M059J (cell line): Measurements from ENCODE around the gene XRCC2. TPM values are rescaled to one million over a fixed set of nuclear protein-coding genes. Genes with fewer than 3 reads are reported as not detected.
A peak's percentile ranks its signal among the peaks of the same experiment; 100 is the strongest.
"Not testable (repeated sequence)": the region's sequence is repeated elsewhere in the genome, so short reads cannot be mapped to it uniquely, and the experiment has no call there.

Source experiments
- DNase-seq: peaks from one replicate; pipeline ENCODE4 v3.0.0-alpha.2; 2012; ENCODE audit warnings: low read depth
- total RNA-seq: library from RNA; depleted of rRNA; stranded (reverse); fragments of >200 nt; shearing (Covaris generic); gene quantifications from 2 replicates; pipeline ENCODE4 v1.2.3, GENCODE V29; 2014; rRNA removed

Gene XRCC2
- 9.4 and 11.2 TPM in 2 replicates for total RNA-seq

DNA sequence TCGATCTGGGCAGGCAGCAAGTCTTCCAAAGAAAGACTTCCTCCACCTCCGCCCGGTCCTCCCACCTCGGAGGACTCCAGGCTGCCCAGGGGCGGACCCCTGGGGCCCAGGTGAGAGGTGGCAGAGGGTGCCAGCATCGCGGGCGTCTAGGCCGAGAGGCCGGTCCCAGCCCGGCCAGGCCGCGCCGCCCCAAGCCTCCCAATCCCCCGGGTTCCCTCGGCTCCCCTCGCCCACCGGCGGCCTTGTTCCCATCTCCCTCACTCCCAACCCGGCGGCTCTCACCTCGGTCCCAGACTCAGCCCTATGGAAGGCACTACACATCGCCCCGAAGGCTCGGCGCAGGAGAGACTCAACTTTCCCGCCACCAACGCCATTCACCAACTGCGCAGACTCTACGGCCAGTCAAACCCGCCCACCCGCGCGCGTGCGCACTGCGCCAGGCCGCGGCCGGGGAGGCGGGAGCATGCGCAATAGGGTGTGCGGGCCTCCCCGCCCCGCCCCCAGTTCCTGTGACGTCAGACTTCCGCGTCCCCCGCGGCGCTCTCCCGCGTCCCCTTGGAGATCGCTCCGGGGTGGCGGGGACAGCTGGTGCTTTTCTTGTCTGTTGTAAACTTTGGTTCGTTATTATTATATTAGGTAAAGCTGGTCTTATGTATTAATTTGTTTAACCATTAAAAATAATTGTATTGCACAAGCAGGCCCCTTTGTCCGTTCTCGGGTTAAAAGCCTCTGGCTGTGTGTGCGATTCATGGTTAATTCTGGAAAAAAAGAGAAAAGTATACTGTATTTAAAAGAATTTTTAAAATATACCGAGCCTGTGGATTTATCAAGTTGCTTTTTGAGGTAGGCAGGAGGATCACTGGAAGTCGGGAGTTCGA, at the start of gene XRCC2:
XRCC2 (minus strand) TSS at position 383 of the 878 bp plus-strand sequence; CDS start at position 321, 62 bp downstream.
- peak; percentile 90 for DNase-seq

- no peak for DNase-seq
These were observed 47.4 kb upstream of the XRCC2 start for GRCh38 chr7:152723364-152723763.

GRCh38 chr7:152712412-152713042, 36.6 kb upstream of the XRCC2 start:
- not testable (repeated sequence) for DNase-seq

DNA sequence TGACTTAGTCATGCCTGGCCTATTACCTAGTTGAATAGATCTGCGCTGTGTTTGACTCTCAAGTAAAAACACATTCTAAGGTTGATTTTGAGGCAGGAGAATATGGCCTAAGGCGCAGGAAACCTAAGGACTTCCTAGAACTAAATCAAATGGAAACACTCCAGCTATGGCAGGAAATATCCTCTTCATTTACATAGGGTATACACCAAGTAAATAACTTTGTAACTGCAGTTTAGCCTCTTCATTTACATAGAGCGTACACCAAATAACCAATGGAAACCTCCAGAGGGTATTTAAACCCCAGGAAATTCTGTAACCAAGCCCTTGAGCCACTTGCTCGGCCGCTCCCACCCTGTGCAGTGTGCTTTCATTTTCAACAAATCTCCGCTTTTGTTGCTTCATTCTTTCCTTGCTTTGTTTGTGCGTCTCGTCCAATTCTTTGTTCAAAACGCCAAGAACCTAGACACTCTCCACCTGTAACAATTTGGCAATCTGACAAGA, 35.6 kb upstream of the XRCC2 start:
- DNase-seq = no peak

- DNase-seq = no peak
These were observed 34.2 kb upstream of the XRCC2 start for GRCh38 chr7:152710153-152710442.

GRCh38 chr7:152709287-152710152, 33.6 kb upstream of the XRCC2 start:
- peak; percentile 84 for DNase-seq

DNA sequence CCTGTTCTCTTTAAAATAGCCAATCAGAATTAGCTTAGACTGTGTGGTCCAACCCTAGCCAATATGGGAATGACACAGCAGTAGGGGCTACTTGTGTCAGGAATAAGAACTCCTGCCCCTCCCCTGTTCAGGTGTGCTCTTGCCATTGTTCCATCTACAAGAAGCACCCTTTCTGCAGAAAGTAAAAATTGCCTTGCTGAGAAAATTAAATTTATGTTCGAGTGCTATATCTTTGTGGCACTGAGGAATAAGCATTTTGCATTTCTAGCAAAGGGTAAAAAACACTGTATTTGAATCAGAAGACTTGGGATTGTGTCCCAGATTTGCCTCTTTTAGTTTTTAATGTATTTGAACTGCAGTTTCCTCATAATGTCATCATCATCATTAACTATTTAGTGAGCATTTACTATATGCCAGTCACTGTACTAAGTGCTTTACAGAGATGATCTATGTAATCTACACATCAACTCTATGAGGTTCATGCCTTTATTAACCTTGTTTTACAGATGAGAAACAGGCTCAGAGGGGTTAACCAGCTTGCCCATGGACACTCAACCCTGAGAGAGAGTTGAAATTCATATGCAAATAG, 28.9 kb upstream of the XRCC2 start:
- DNase-seq = no peak

DNA sequence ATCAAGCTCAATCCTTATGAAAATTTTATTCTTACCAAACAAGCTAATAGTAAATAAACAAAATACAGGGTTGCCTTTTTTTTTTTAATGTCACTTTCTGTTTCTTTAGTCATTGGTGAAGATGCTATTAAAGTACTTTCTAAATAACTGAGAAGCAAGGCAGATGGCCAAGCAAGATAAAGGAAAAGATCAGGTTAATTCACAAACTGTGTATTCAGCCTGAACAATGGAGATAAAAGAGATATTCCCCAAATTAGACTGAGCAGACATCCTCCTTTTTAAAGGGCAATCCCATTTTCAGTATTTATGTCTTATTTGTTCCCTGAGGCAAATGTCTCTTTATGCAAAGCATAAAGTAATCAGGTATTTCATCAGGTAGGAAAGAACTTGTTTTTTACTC, 23.1 kb upstream of the XRCC2 start:
- DNase-seq = peak; percentile 41

GRCh38 chr7:152697268-152697974, 21.5 kb upstream of the XRCC2 start:
- DNase-seq = not testable (repeated sequence)

- not testable (repeated sequence) for DNase-seq
These were observed 16.3 kb upstream of the XRCC2 start for GRCh38 chr7:152692196-152692595.

- DNase-seq = no peak
These were observed 7.4 kb upstream of the XRCC2 start for GRCh38 chr7:152683297-152683696.

DNA sequence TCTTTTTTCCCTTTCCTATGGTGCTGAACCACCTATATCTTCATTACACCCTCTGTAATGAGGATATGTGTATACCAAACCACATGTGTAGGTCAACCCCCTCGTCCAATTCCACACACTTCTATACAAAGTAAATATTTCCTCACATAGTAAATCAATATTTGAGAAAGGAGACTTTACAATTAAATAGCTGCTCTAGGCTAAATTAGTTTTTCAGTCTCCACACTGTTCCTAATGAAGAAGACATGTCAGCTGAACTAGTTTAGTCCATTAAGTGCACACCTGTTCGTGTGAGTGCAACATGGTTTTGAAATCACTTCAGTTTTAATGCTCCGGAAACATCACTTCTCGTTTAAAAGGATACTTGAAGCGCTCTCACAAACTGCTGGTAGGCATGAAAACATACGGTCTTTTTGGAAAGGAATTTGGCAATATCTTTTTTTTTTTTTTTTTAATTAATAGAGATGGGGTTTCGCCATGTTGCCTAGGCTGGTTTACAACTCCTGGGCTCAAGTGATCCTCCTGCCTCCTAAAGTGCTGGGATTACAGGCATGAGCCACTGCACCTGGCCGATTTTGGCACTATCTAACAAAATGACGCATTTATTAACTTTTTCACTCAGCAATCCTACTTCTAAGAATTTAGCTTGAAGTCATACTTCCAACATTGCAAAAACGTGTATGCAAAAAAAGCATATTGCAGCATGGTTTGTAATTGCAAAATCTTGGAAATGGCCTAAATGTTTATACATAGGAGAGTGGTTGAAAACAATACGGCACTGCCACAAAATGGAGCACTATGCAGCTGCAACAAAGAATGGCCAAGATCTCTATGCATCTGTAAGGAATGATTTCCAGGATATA, 2.1 kb upstream of the XRCC2 start:
- no peak for DNase-seq

DNA sequence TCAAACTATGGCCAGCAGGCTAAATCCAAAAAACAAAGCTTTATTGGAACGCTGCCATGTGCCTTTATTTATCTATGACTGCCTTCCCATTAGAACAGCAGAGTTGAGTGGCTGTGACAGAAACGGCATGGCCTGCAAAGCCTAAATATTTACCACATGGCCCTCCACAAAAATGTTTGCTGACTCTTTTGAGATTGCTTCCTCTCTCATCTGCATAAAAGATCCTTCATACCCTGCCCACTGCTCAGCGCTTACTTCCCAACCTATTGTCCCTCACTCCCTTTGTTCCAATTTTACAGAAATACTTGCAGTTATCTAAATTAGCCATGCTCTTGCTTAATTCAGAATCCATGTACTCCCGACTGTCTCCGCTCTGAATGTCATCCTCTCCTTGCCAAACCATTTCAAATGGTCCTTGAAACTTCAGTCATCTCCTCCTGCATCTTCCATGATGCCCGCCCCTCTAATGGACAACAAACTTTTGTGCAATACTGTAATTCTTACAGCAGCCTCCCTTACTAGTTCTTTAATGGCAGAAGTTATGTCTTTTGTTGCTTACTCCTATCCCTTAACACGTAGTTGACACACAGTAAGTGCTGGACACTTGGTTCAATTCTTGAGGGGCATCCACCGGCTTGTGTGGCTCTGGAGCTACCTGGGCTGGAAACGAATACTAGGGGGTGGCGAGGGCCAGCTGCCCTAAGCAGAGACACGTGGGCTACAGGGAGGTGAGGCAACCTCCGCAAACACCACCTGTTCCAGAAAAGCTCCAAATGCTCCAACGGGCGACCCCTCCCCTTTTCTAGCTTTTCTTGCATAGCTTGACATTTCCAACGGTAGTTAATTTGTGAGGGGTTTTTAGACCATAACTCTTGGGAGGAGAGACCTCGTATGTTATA, 832 bp downstream of the XRCC2 start:
- peak; percentile 32 for DNase-seq

GRCh38 chr7:152673897-152674296, 2.0 kb downstream of the XRCC2 start:
- DNase-seq = no peak

DNA sequence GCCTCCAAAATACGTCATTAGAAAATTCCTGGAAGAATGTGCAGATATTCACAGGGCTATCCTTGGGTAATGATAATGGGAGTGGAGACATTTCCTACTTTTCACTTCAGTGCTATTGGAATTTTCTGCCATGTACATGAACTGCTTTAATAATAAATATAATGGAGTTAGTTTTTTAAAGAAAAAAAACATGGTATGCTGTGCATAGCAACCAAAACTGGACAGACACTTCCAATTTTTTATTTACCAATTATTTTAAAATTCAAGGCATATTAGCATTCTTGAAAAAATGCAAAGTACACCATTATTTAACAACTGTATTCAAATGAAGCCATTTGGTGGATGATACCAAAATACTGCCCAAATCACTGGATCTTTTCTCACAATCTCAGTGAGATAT, 3.3 kb downstream of the XRCC2 start:
- DNase-seq = no peak

GRCh38 chr7:152669758-152670157, 6.2 kb downstream of the XRCC2 start:
- DNase-seq = no peak

GRCh38 chr7:152668975-152669374, 7.0 kb downstream of the XRCC2 start:
- DNase-seq = no peak

- no peak for DNase-seq
These were observed 8.0 kb downstream of the XRCC2 start for GRCh38 chr7:152667958-152668357.

- DNase-seq = no peak
These were observed 9.9 kb downstream of the XRCC2 start for GRCh38 chr7:152666078-152666477.
